ENCODE results near the gene EPN3. TPM values are rescaled to one million over a fixed set of nuclear protein-coding genes. Genes with fewer than 3 reads are reported as not detected.

Gene EPN3
- total RNA-seq, 1 donor from 2014 or later = 0.84 TPM

DNA sequence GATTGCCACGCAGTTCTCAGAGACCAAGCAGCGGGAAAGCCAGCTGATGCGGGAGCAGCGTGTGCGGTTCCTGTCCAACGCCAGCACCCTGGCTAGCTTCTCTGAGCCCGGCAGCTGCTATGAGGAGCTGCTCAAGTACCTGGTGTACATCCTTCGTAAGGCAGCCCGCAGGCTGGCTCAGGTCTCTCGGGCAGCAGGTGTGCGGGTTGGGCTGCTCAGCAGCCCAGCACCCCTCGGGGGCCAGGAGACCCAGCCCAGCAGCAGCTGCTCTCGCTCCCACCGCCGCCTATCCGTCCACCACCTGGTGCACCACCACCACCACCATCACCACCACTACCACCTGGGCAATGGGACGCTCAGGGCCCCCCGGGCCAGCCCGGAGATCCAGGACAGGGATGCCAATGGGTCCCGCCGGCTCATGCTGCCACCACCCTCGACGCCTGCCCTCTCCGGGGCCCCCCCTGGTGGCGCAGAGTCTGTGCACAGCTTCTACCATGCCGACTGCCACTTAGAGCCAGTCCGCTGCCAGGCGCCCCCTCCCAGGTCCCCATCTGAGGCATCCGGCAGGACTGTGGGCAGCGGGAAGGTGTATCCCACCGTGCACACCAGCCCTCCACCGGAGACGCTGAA, 43.2 kb downstream of the EPN3 start:
- TF ChIP-seq CTCF (IDR thresholded peaks at IDR 0.05; ENCODE audit: insufficient read depth, low read length, poor library complexity, severe bottlenecking) = no peak
- Histone ChIP-seq H3K36me3 (ENCODE audit: control insufficient read depth, insufficient read depth, low read length) (no peaks in the 10 kb centered on the region), H3K27me3 (ENCODE audit: control insufficient read depth, insufficient read depth, low read length) (peaks cover 25% of the 10 kb centered on the region), H3K4me3 (ENCODE audit: low read depth, low read length) (no peak overlapping the region)
- DNase-seq (ENCODE audit: low read depth) = no peak

- TF ChIP-seq CTCF (IDR thresholded peaks at IDR 0.05; ENCODE audit: insufficient read depth, low read length, poor library complexity, severe bottlenecking) = no peak
- no peaks in the 10 kb centered on the region for H3K36me3 ChIP-seq (ENCODE audit: control insufficient read depth, insufficient read depth, low read length)
- no peak for DNase-seq (ENCODE audit: low read depth)
- H3K4me3 ChIP-seq (ENCODE audit: low read depth, low read length) = no peak overlapping the region
- H3K27me3 ChIP-seq (ENCODE audit: control insufficient read depth, insufficient read depth, low read length) = peaks cover 25% of the 10 kb centered on the region
Measured at GRCh38 chr17:50576864-50577263, 44.3 kb downstream of the EPN3 start.

GRCh38 chr17:50577451-50577954, 45.0 kb downstream of the EPN3 start:
- Histone ChIP-seq H3K4me3 (ENCODE audit: low read depth, low read length) (no peak overlapping the region), H3K36me3 (ENCODE audit: control insufficient read depth, insufficient read depth, low read length) (no peaks in the 10 kb centered on the region), H3K27me3 (ENCODE audit: control insufficient read depth, insufficient read depth, low read length) (peaks cover 29% of the 10 kb centered on the region)
- TF ChIP-seq CTCF (IDR thresholded peaks at IDR 0.05; ENCODE audit: insufficient read depth, low read length, poor library complexity, severe bottlenecking) = no peak
- no peak for DNase-seq (ENCODE audit: low read depth)

DNA sequence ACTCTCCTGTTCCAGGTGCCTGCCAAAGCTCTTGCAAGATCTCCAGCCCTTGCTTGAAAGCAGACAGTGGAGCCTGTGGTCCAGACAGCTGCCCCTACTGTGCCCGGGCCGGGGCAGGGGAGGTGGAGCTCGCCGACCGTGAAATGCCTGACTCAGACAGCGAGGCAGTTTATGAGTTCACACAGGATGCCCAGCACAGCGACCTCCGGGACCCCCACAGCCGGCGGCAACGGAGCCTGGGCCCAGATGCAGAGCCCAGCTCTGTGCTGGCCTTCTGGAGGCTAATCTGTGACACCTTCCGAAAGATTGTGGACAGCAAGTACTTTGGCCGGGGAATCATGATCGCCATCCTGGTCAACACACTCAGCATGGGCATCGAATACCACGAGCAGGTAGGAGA, 45.6 kb downstream of the EPN3 start:
- peaks cover 32% of the 10 kb centered on the region for H3K27me3 ChIP-seq (ENCODE audit: control insufficient read depth, insufficient read depth, low read length)
- TF ChIP-seq CTCF (IDR thresholded peaks at IDR 0.05; ENCODE audit: insufficient read depth, low read length, poor library complexity, severe bottlenecking) = no peak
- H3K4me3 ChIP-seq (ENCODE audit: low read depth, low read length) = no peak overlapping the region
- no peak for DNase-seq (ENCODE audit: low read depth)
- H3K36me3 ChIP-seq (ENCODE audit: control insufficient read depth, insufficient read depth, low read length) = no peaks in the 10 kb centered on the region

GRCh38 chr17:50579399-50579798, 46.9 kb downstream of the EPN3 start:
- no peak for TF ChIP-seq CTCF (IDR thresholded peaks at IDR 0.05; ENCODE audit: insufficient read depth, low read length, poor library complexity, severe bottlenecking)
- no peak for DNase-seq (ENCODE audit: low read depth)
- peaks cover 38% of the 10 kb centered on the region for H3K27me3 ChIP-seq (ENCODE audit: control insufficient read depth, insufficient read depth, low read length)
- no peak overlapping the region for H3K4me3 ChIP-seq (ENCODE audit: low read depth, low read length)
- H3K36me3 ChIP-seq (ENCODE audit: control insufficient read depth, insufficient read depth, low read length) = no peaks in the 10 kb centered on the region

DNA sequence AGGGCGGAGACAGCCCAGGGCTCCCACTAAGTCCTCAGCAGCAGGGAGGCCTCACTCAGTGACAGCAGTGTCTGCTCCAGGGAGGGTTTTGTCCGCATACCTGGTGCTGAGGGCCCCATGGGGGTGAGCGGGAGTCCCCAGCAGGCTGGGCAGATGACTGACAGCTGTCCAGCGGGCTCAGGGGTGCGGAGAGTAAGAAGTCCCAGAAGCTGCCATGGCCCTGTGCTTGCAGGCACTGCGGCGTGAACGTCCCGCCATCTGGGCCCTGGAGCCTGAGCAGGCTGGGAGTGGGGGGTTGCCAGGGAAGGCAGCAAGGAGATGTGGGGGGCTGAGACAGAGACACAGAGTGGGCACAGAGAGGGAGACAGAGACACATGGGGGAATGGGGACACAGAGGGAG, 48.1 kb downstream of the EPN3 start:
- DNase-seq (ENCODE audit: low read depth) = no peak
- TF ChIP-seq CTCF (IDR thresholded peaks at IDR 0.05; ENCODE audit: insufficient read depth, low read length, poor library complexity, severe bottlenecking) = no peak
- H3K36me3 ChIP-seq (ENCODE audit: control insufficient read depth, insufficient read depth, low read length) = no peaks in the 10 kb centered on the region
- peaks cover 44% of the 10 kb centered on the region for H3K27me3 ChIP-seq (ENCODE audit: control insufficient read depth, insufficient read depth, low read length)
- no peak overlapping the region for H3K4me3 ChIP-seq (ENCODE audit: low read depth, low read length)
